ENCODE results near the gene COX4I1. TPM values are rescaled to one million over a fixed set of nuclear protein-coding genes. Genes with fewer than 3 reads are reported as not detected.

The COX4I1 gene
- total RNA-seq, 1 donor from 2014 or later: 459 TPM

DNA sequence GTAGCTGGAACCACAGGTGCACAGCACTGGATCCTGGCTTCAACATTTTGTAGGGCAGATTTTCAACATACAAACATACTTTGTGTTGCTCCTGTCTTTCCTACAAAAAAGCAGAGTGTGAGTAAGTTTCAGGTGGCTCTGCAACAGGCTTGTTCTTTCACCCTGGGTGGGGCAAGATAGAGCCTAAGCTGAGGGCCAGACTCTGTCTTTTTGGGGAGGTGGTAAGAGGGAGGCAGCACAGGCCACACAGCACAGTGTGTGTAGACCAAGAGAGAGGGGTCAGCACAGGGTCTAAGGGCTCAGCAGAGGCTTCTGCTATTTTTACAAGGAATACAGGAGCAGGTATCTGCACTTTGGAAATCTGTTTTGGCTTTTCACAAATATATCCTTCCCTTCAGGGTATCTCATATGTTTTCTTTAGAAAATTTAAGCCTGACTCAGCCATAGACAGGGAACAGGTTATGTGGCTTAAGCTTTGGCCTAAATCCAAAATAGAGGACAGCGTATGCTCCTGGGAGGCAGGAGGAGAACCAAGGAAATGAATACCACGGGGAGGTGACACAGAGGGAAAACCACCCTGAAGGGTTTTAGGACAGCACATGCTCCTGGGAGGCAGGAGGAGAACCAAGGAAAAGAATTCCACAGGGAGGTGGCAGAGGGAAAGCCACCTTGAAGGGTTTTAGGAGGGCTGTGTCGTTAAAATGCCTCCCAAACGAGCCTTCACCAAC is 21.7 kb upstream of the COX4I1 start:
- Histone ChIP-seq H2AFZ (ENCODE audit: low read depth, low read length) (no peak overlapping the region), H3K79me2 (ENCODE audit: insufficient read depth, low read length) (peaks cover 16% of the 10 kb centered on the region), H3K9ac (ENCODE audit: low read length) (no peak overlapping the region), H3K36me3 (ENCODE audit: insufficient read depth, low read length) (peaks cover 37% of the 10 kb centered on the region), H3K4me3 (ENCODE audit: insufficient read depth, low read depth, low read length) (no peak overlapping the region), H3K4me2 (ENCODE audit: low read length) (peak overlapping the region; percentile 26), H3K27ac (ENCODE audit: low read depth, low read length) (no peak overlapping the region), H3K9me3 (ENCODE audit: insufficient read depth, low read depth, low read length) (no peaks in the 10 kb centered on the region), H3K4me1 (ENCODE audit: insufficient read depth, low read length) (peaks cover 16% of the 10 kb centered on the region), H3K27me3 (ENCODE audit: insufficient read depth, low read length) (no peaks in the 10 kb centered on the region), H4K20me1 (ENCODE audit: insufficient read depth, low read length) (peaks cover 44% of the 10 kb centered on the region)
- Mint-ChIP-seq H3K9me3 (ENCODE audit: unreplicated experiment) (no peaks in the 10 kb centered on the region), H3K4me3 (ENCODE audit: unreplicated experiment) (no peak overlapping the region), H3K36me3 (ENCODE audit: low read depth, unreplicated experiment) (peaks cover 9% of the 10 kb centered on the region), H3K27ac (ENCODE audit: unreplicated experiment) (peak overlapping the region; percentile 12), H3K27me3 (ENCODE audit: low read depth, unreplicated experiment) (no peaks in the 10 kb centered on the region), H3K4me1 (ENCODE audit: low read depth, unreplicated experiment) (peaks cover 15% of the 10 kb centered on the region)
- FAIRE-seq: no peak
- TF ChIP-seq EZH2 (IDR thresholded peaks at IDR 0.05; ENCODE audit: insufficient read depth, low read length): no peak
- TF ChIP-seq, protein P1, sequence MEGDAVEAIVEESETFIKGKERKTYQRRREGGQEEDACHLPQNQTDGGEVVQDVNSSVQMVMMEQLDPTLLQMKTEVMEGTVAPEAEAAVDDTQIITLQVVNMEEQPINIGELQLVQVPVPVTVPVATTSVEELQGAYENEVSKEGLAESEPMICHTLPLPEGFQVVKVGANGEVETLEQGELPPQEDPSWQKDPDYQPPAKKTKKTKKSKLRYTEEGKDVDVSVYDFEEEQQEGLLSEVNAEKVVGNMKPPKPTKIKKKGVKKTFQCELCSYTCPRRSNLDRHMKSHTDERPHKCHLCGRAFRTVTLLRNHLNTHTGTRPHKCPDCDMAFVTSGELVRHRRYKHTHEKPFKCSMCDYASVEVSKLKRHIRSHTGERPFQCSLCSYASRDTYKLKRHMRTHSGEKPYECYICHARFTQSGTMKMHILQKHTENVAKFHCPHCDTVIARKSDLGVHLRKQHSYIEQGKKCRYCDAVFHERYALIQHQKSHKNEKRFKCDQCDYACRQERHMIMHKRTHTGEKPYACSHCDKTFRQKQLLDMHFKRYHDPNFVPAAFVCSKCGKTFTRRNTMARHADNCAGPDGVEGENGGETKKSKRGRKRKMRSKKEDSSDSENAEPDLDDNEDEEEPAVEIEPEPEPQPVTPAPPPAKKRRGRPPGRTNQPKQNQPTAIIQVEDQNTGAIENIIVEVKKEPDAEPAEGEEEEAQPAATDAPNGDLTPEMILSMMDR (IDR thresholded peaks at IDR 0.05; ENCODE audit: insufficient read depth, low read depth, low read length): no peak
- peak; percentile 9 for DNase-seq (ENCODE audit: low read depth)

DNA sequence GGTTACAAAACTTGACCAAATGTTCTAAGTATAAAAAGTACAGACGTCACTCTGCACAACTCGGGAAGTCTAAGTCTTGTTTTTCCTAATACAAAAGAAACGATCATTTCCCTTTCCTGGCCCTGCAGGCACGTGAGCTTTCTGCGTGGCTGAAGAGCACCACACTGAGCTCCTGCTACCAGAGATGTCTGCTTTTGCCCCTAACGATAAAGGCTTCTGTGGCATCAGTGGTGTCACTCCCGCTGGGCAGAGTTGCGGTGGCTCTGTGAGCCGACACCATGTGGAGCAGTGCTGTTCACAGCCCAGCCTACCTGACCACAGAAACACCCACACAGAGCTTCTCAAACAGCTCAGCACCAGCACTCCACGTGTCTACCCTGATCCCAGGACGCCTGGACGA is 20.6 kb upstream of the COX4I1 start:
- no peak overlapping the region for H3K27ac Mint-ChIP-seq (ENCODE audit: unreplicated experiment)
- H3K4me3 Mint-ChIP-seq (ENCODE audit: unreplicated experiment): no peak overlapping the region
- FAIRE-seq: no peak
- peaks cover 15% of the 10 kb centered on the region for H3K4me1 Mint-ChIP-seq (ENCODE audit: low read depth, unreplicated experiment)
- Histone ChIP-seq H3K9me3 (ENCODE audit: insufficient read depth, low read depth, low read length) (no peaks in the 10 kb centered on the region), H2AFZ (ENCODE audit: low read depth, low read length) (no peak overlapping the region), H3K27ac (ENCODE audit: low read depth, low read length) (no peak overlapping the region), H4K20me1 (ENCODE audit: insufficient read depth, low read length) (peaks cover 55% of the 10 kb centered on the region), H3K36me3 (ENCODE audit: insufficient read depth, low read length) (peaks cover 37% of the 10 kb centered on the region), H3K27me3 (ENCODE audit: insufficient read depth, low read length) (no peaks in the 10 kb centered on the region), H3K4me1 (ENCODE audit: insufficient read depth, low read length) (peaks cover 16% of the 10 kb centered on the region), H3K4me3 (ENCODE audit: insufficient read depth, low read depth, low read length) (no peak overlapping the region), H3K79me2 (ENCODE audit: insufficient read depth, low read length) (peaks cover 27% of the 10 kb centered on the region), H3K9ac (ENCODE audit: low read length) (no peak overlapping the region), H3K4me2 (ENCODE audit: low read length) (no peak overlapping the region)
- H3K9me3 Mint-ChIP-seq (ENCODE audit: unreplicated experiment): no peaks in the 10 kb centered on the region
- no peak for DNase-seq (ENCODE audit: low read depth)
- TF ChIP-seq, protein P1 (IDR thresholded peaks at IDR 0.05; ENCODE audit: insufficient read depth, low read depth, low read length): no peak
- TF ChIP-seq EZH2 (IDR thresholded peaks at IDR 0.05; ENCODE audit: insufficient read depth, low read length): no peak
- H3K36me3 Mint-ChIP-seq (ENCODE audit: low read depth, unreplicated experiment): peaks cover 9% of the 10 kb centered on the region
- no peaks in the 10 kb centered on the region for H3K27me3 Mint-ChIP-seq (ENCODE audit: low read depth, unreplicated experiment)

DNA sequence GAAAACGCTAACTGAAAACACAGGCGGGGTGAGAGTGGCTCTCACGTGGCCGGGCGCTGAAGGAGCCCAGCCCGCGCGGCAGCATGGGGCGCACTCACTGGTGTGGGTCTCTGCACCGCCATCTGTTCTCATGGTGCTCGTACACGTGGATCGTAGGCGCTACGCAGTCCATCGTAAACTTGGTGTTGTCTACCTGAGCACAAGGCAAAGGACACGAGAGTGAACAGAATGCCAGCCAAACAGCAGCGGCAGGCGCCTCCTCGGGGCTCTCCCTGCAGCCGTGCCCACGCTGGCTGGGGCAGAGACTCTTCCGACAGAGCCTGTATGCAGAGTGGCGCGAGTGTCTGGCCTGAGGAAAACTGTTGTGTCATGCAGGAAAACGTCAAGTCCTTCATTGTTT is 19.2 kb upstream of the COX4I1 start:
- H3K36me3 Mint-ChIP-seq (ENCODE audit: low read depth, unreplicated experiment): peaks cover 9% of the 10 kb centered on the region
- H3K4me3 Mint-ChIP-seq (ENCODE audit: unreplicated experiment): no peak overlapping the region
- Histone ChIP-seq H3K4me2 (ENCODE audit: low read length) (no peak overlapping the region), H3K27me3 (ENCODE audit: insufficient read depth, low read length) (no peaks in the 10 kb centered on the region), H4K20me1 (ENCODE audit: insufficient read depth, low read length) (peaks cover 63% of the 10 kb centered on the region), H2AFZ (ENCODE audit: low read depth, low read length) (no peak overlapping the region), H3K9me3 (ENCODE audit: insufficient read depth, low read depth, low read length) (no peaks in the 10 kb centered on the region), H3K4me3 (ENCODE audit: insufficient read depth, low read depth, low read length) (no peak overlapping the region), H3K79me2 (ENCODE audit: insufficient read depth, low read length) (peaks cover 36% of the 10 kb centered on the region), H3K4me1 (ENCODE audit: insufficient read depth, low read length) (peaks cover 16% of the 10 kb centered on the region), H3K9ac (ENCODE audit: low read length) (no peak overlapping the region), H3K27ac (ENCODE audit: low read depth, low read length) (no peak overlapping the region), H3K36me3 (ENCODE audit: insufficient read depth, low read length) (peaks cover 37% of the 10 kb centered on the region)
- no peak for DNase-seq (ENCODE audit: low read depth)
- no peaks in the 10 kb centered on the region for H3K9me3 Mint-ChIP-seq (ENCODE audit: unreplicated experiment)
- no peaks in the 10 kb centered on the region for H3K27me3 Mint-ChIP-seq (ENCODE audit: low read depth, unreplicated experiment)
- H3K4me1 Mint-ChIP-seq (ENCODE audit: low read depth, unreplicated experiment): peaks cover 15% of the 10 kb centered on the region
- FAIRE-seq: no peak
- H3K27ac Mint-ChIP-seq (ENCODE audit: unreplicated experiment): no peak overlapping the region
- no peak for TF ChIP-seq EZH2 (IDR thresholded peaks at IDR 0.05; ENCODE audit: insufficient read depth, low read length)
- TF ChIP-seq, protein P1 (IDR thresholded peaks at IDR 0.05; ENCODE audit: insufficient read depth, low read depth, low read length): no peak

Measured in astrocyte (in vitro differentiated cells and primary cell).